Measurements from ENCODE around the gene CYB5B. TPM values are rescaled to one million over a fixed set of nuclear protein-coding genes. Genes with fewer than 3 reads are reported as not detected.

CYB5B gene
- total and polyA plus RNA-seq, 2 experiments from 2014 or later: 47.1 to 115 TPM

GRCh38 chr16:69509125-69509524 lies 84.7 kb downstream of the CYB5B start:
- H3K9me2 ChIP-seq (ENCODE audit: insufficient read depth): no peaks in the 10 kb centered on the region
- H3K36me3 ChIP-seq (ENCODE audit: low read depth): no peaks in the 10 kb centered on the region
- H3K27me3 ChIP-seq (replicated peaks; ENCODE audit: insufficient read depth): no peaks in the 10 kb centered on the region
- peaks cover 11% of the 10 kb centered on the region for H3K4me1 ChIP-seq (ENCODE audit: insufficient read depth)
- H3K79me2 ChIP-seq (ENCODE audit: insufficient read depth): no peaks in the 10 kb centered on the region
- H3K4me2 ChIP-seq (ENCODE audit: unreplicated experiment): no peak overlapping the region
- peaks cover 12% of the 10 kb centered on the region for H3F3A ChIP-seq (ENCODE audit: insufficient read depth)
- no peak overlapping the region for H3K4me3 ChIP-seq
- no peak overlapping the region for H3K9ac ChIP-seq
- H3K9me3 ChIP-seq (ENCODE audit: low read depth): no peaks in the 10 kb centered on the region
- H2AFZ ChIP-seq: no peak overlapping the region
- TF ChIP-seq EZH2 (IDR thresholded peaks at IDR 0.05; ENCODE audit: insufficient read depth, poor library complexity, severe bottlenecking) (no peak), EZH2phosphoT487 (IDR thresholded peaks at IDR 0.05; ENCODE audit: insufficient read depth, low read depth) (no peak)
- H4K20me1 ChIP-seq (ENCODE audit: insufficient read depth): no peaks in the 10 kb centered on the region
- in situ Hi-C loops (cut with MboI): no loop called here
- DNase-seq: no peak
- WGBS, 2 experiments (ENCODE audit: low coverage in 1 of 2, low lambda C conversion rate in 2 of 2, missing lambda C conversion rate in 2 of 2): 76 to 83% methylated on average over 5 of the region's 5 CpGs
- no peak overlapping the region for H3K27ac ChIP-seq

GRCh38 chr16:69511651-69512050 lies 87.2 kb downstream of the CYB5B start:
- 98 to 99% methylated on average over 4 of the region's 4 CpGs for WGBS, 2 experiments (ENCODE audit: low coverage in 1 of 2, low lambda C conversion rate in 2 of 2, missing lambda C conversion rate in 2 of 2)
- Histone ChIP-seq H3K9me3 (ENCODE audit: low read depth) (no peaks in the 10 kb centered on the region), H3K4me1 (ENCODE audit: insufficient read depth) (peaks cover 26% of the 10 kb centered on the region), H2AFZ (no peak overlapping the region), H3K4me2 (ENCODE audit: unreplicated experiment) (no peak overlapping the region), H3K9me2 (ENCODE audit: insufficient read depth) (no peaks in the 10 kb centered on the region), H3K27me3 (replicated peaks; ENCODE audit: insufficient read depth) (no peaks in the 10 kb centered on the region), H3F3A (ENCODE audit: insufficient read depth) (peaks cover 20% of the 10 kb centered on the region), H4K20me1 (ENCODE audit: insufficient read depth) (no peaks in the 10 kb centered on the region), H3K36me3 (ENCODE audit: low read depth) (no peaks in the 10 kb centered on the region), H3K79me2 (ENCODE audit: insufficient read depth) (no peaks in the 10 kb centered on the region), H3K9ac (no peak overlapping the region), H3K27ac (no peak overlapping the region), H3K4me3 (no peak overlapping the region)
- DNase-seq: no peak
- TF ChIP-seq EZH2phosphoT487 (IDR thresholded peaks at IDR 0.05; ENCODE audit: insufficient read depth, low read depth) (no peak), EZH2 (IDR thresholded peaks at IDR 0.05; ENCODE audit: insufficient read depth, poor library complexity, severe bottlenecking) (no peak)
- in situ Hi-C loops (cut with MboI): no loop called here

GRCh38 chr16:69513180-69513966 lies 89.0 kb downstream of the CYB5B start:
- no peaks in the 10 kb centered on the region for H3K36me3 ChIP-seq (ENCODE audit: low read depth)
- in situ Hi-C loops (cut with MboI): no loop called here
- no peaks in the 10 kb centered on the region for H3K27me3 ChIP-seq (replicated peaks; ENCODE audit: insufficient read depth)
- H2AFZ ChIP-seq: 0 out of 2 replicates have a peak overlapping the region, but pooled peaks have one; percentile 22
- 25% methylated on average over 2 of the region's 2 CpGs for WGBS, 2 experiments (ENCODE audit: low coverage in 1 of 2, low lambda C conversion rate in 2 of 2, missing lambda C conversion rate in 2 of 2)
- H3K27ac ChIP-seq: peak overlapping the region; percentile 42
- H3K4me1 ChIP-seq (ENCODE audit: insufficient read depth): peaks cover 26% of the 10 kb centered on the region
- peak; percentile 74 for DNase-seq
- no peak overlapping the region for H3K9ac ChIP-seq
- no peaks in the 10 kb centered on the region for H3K79me2 ChIP-seq (ENCODE audit: insufficient read depth)
- H3K4me2 ChIP-seq (ENCODE audit: unreplicated experiment): no peak overlapping the region
- H3F3A ChIP-seq (ENCODE audit: insufficient read depth): peaks cover 20% of the 10 kb centered on the region
- TF ChIP-seq EZH2phosphoT487 (IDR thresholded peaks at IDR 0.05; ENCODE audit: insufficient read depth, low read depth): no peak
- TF ChIP-seq EZH2 (IDR thresholded peaks at IDR 0.05; ENCODE audit: insufficient read depth, poor library complexity, severe bottlenecking): no peak
- H4K20me1 ChIP-seq (ENCODE audit: insufficient read depth): no peaks in the 10 kb centered on the region
- H3K4me3 ChIP-seq: no peak overlapping the region
- H3K9me2 ChIP-seq (ENCODE audit: insufficient read depth): no peaks in the 10 kb centered on the region
- no peaks in the 10 kb centered on the region for H3K9me3 ChIP-seq (ENCODE audit: low read depth)

GRCh38 chr16:69514356-69514755 lies 89.9 kb downstream of the CYB5B start:
- no peak for DNase-seq
- in situ Hi-C loops (cut with MboI): no loop called here
- H3K9me3 ChIP-seq (ENCODE audit: low read depth): no peaks in the 10 kb centered on the region
- no peaks in the 10 kb centered on the region for H4K20me1 ChIP-seq (ENCODE audit: insufficient read depth)
- no peak overlapping the region for H3K27ac ChIP-seq
- no peak overlapping the region for H3K4me2 ChIP-seq (ENCODE audit: unreplicated experiment)
- no peaks in the 10 kb centered on the region for H3K36me3 ChIP-seq (ENCODE audit: low read depth)
- no peak overlapping the region for H3K9ac ChIP-seq
- no peaks in the 10 kb centered on the region for H3K9me2 ChIP-seq (ENCODE audit: insufficient read depth)
- H3K4me1 ChIP-seq (ENCODE audit: insufficient read depth): peaks cover 26% of the 10 kb centered on the region
- no peaks in the 10 kb centered on the region for H3K79me2 ChIP-seq (ENCODE audit: insufficient read depth)
- peaks cover 20% of the 10 kb centered on the region for H3F3A ChIP-seq (ENCODE audit: insufficient read depth)
- H3K27me3 ChIP-seq (replicated peaks; ENCODE audit: insufficient read depth): no peaks in the 10 kb centered on the region
- 73 to 78% methylated on average over 6 of the region's 6 CpGs for WGBS, 2 experiments (ENCODE audit: low coverage in 1 of 2, low lambda C conversion rate in 2 of 2, missing lambda C conversion rate in 2 of 2)
- no peak overlapping the region for H3K4me3 ChIP-seq
- TF ChIP-seq EZH2phosphoT487 (IDR thresholded peaks at IDR 0.05; ENCODE audit: insufficient read depth, low read depth) (no peak), EZH2 (IDR thresholded peaks at IDR 0.05; ENCODE audit: insufficient read depth, poor library complexity, severe bottlenecking) (no peak)
- no peak overlapping the region for H2AFZ ChIP-seq

Other genes with a start within 250 kb of the CYB5B start
- 24.5 and 30.4 TPM in 2 replicates for gene SNTB2, start 237.5 kb upstream of the CYB5B start, total RNA-seq (2014; rRNA removed; shearing (Covaris generic))
- gene SNTB2, start 237.5 kb upstream of the CYB5B start, polyA plus RNA-seq (2016; fragmentation: Nextera tagmentation; extraction: Ambion mirVana): 6.0 and 13.2 TPM in 2 replicates
- 35.9 and 36.5 TPM in 2 replicates for gene VPS4A, start 113.3 kb upstream of the CYB5B start, total RNA-seq (2014; rRNA removed; shearing (Covaris generic))
- gene VPS4A, start 113.3 kb upstream of the CYB5B start, polyA plus RNA-seq (2016; fragmentation: Nextera tagmentation; extraction: Ambion mirVana): 43.8 and 44.9 TPM in 2 replicates
- gene PDF, start 94.0 kb upstream of the CYB5B start, total RNA-seq (2014; rRNA removed; shearing (Covaris generic)): 12.3 and 21.5 TPM in 2 replicates
- gene PDF, start 94.0 kb upstream of the CYB5B start, polyA plus RNA-seq (2016; fragmentation: Nextera tagmentation; extraction: Ambion mirVana): 18.0 and 20.9 TPM in 2 replicates
- 52.4 and 65.9 TPM in 2 replicates for gene COG8, start 85.1 kb upstream of the CYB5B start, total RNA-seq (2014; rRNA removed; shearing (Covaris generic))
- 28.9 and 29.1 TPM in 2 replicates for gene COG8, start 85.1 kb upstream of the CYB5B start, polyA plus RNA-seq (2016; fragmentation: Nextera tagmentation; extraction: Ambion mirVana)
- 16.3 and 24.2 TPM in 2 replicates for gene NIP7, start 84.8 kb upstream of the CYB5B start, total RNA-seq (2014; rRNA removed; shearing (Covaris generic))
- gene NIP7, start 84.8 kb upstream of the CYB5B start, polyA plus RNA-seq (2016; fragmentation: Nextera tagmentation; extraction: Ambion mirVana): 35.1 and 35.6 TPM in 2 replicates
- gene TMED6, start 72.8 kb upstream of the CYB5B start, total RNA-seq (2014; rRNA removed; shearing (Covaris generic)): not detected in 2 replicates
- gene TMED6, start 72.8 kb upstream of the CYB5B start, polyA plus RNA-seq (2016; fragmentation: Nextera tagmentation; extraction: Ambion mirVana): 0.30 and 0.46 TPM in 2 replicates
- 11.9 and 22.5 TPM in 2 replicates for gene TERF2, start 38.6 kb upstream of the CYB5B start, total RNA-seq (2014; rRNA removed; shearing (Covaris generic))
- gene TERF2, start 38.6 kb upstream of the CYB5B start, polyA plus RNA-seq (2016; fragmentation: Nextera tagmentation; extraction: Ambion mirVana): 10.5 and 11.6 TPM in 2 replicates
- gene NFAT5, start 141.3 kb downstream of the CYB5B start, total RNA-seq (2014; rRNA removed; shearing (Covaris generic)): 9.8 and 16.2 TPM in 2 replicates
- gene NFAT5, start 141.3 kb downstream of the CYB5B start, polyA plus RNA-seq (2016; fragmentation: Nextera tagmentation; extraction: Ambion mirVana): 7.1 and 8.0 TPM in 2 replicates